Heart left ventricle (tissue), 13 donors: Measurements from ENCODE around the gene APLF.

Source experiments
- POLR2A ChIP-seq, 2 donors: fragments of 450-650 bp; IDR thresholded peaks; one replicate each; pipeline ENCODE4 v1.6.1; 2017; ENCODE audit warnings: antibody characterized with exemption in 2 of 2, mild to moderate bottlenecking in 2 of 2, moderate library complexity in 2 of 2
- TF ChIP-seq, protein P1 (sequence below), 12 donors: fragments of 200-600 bp; sonication (generic) in 4 of 12; IDR thresholded peaks; one replicate each; pipeline versions ENCODE4 v1.5.0 to v1.8.0; 2018 to 2022; ENCODE audit warnings: antibody characterized with exemption in 12 of 12, mild to moderate bottlenecking in 5 of 12
- donor health status: ischemic (EF 13 %, LVEDD 7.1; RV severe dilation, severe dysfunction).
- donor health status: DM: no; HTN: yes; CAD: no.
- donor health status: DM: no; HTN: no; CAD: no.
- donor health status: ischemic (EF 25% LVEDD 6.9; RV normal size, moderate dysfunction).
- donor health status: ischemic (EF 25% LVEDD 5.7; RV mildly dilated, moderate dysfunction).
- donor health status: ischemic (EF 35%, LVEDD 5.7; RV mildly dilated, moderate dysfunction).
- donor health status: nonischemic (EF 11% LVEDD 7.7; RV severe dilation, severe dysfunction).
- donor health status: DM: yes; HTN: yes; CAD: no.
- donor health status: PGD.
- donor health status: ischemic (EF 29% LVEDD 5.4; RV normal size, mild dysfunction).
- donor health status: nonischemic (EF 23%, LVEDD 6.1; RV moderate dilation, normal function).

DNA sequence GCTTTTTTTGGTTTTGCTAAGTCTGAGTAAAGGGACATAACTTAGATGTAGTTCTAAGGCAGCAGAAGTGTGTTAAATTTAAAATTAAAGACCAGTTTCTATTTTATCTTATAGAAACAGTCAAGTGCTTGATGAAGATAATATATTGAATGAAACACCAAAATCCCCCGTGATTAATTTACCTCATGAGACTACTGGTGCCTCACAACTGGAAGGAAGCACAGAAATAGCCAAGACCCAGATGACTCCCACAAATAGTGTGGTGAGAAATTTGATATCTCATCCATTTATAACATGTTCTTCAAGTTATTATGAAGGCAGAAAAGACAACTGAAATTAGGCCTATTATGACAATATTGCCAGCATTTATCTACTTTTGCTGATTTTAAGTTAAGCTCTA lies 45.6 kb downstream of the APLF start:
- TF ChIP-seq, protein P1, sequence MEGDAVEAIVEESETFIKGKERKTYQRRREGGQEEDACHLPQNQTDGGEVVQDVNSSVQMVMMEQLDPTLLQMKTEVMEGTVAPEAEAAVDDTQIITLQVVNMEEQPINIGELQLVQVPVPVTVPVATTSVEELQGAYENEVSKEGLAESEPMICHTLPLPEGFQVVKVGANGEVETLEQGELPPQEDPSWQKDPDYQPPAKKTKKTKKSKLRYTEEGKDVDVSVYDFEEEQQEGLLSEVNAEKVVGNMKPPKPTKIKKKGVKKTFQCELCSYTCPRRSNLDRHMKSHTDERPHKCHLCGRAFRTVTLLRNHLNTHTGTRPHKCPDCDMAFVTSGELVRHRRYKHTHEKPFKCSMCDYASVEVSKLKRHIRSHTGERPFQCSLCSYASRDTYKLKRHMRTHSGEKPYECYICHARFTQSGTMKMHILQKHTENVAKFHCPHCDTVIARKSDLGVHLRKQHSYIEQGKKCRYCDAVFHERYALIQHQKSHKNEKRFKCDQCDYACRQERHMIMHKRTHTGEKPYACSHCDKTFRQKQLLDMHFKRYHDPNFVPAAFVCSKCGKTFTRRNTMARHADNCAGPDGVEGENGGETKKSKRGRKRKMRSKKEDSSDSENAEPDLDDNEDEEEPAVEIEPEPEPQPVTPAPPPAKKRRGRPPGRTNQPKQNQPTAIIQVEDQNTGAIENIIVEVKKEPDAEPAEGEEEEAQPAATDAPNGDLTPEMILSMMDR (IDR thresholded peaks at IDR 0.05), result no peak
- no peak for TF ChIP-seq POLR2A (IDR thresholded peaks at IDR 0.05)
